Adrenal gland (tissue), 5 donors: Measurements from ENCODE around the gene SUPT5H.

Experiments used
- CTCF ChIP-seq, 6 experiments: fragments of 450-650 bp in 4 of 6; fragments of 200-600 bp in 2 of 6; sonication (generic) in 1 of 6; IDR thresholded peaks; 1 replicate in 5 of 6; 2 replicates in 1 of 6; pipeline versions ENCODE4 v1.5.1 to v1.8.0; 2016 to 2021; ENCODE audit warnings: antibody characterized with exemption in 6 of 6, mild to moderate bottlenecking in 2 of 6, moderate library complexity in 1 of 6
- POLR2A ChIP-seq, 2 donors: fragments of 450-650 bp; IDR thresholded peaks; one replicate each; pipeline ENCODE4 v1.6.1; 2017; ENCODE audit warnings: antibody characterized with exemption in 2 of 2, mild to moderate bottlenecking in 2 of 2, moderate library complexity in 1 of 2
- donor health status: DM: no; HTN: no; CAD: no.

GRCh38 chr19:39410831-39411080 is 34.6 kb upstream of the SUPT5H start:
- TF ChIP-seq CTCF (IDR thresholded peaks at IDR 0.05): no peak
- TF ChIP-seq POLR2A (IDR thresholded peaks at IDR 0.05): peak in 1 of 2 donors; percentile 1
